ENCODE measurements around the gene P2RY4. TPM values are rescaled to one million over a fixed set of nuclear protein-coding genes. Genes with fewer than 3 reads are reported as not detected.
"Not testable (repeated sequence)": the region's sequence is repeated elsewhere in the genome, so short reads cannot be mapped to it uniquely, and the experiment has no call there.

Gene P2RY4
- total and polyA plus RNA-seq, 8 donors, result 0.09 to 0.32 (median 0.16) TPM; not detected in 4

DNA sequence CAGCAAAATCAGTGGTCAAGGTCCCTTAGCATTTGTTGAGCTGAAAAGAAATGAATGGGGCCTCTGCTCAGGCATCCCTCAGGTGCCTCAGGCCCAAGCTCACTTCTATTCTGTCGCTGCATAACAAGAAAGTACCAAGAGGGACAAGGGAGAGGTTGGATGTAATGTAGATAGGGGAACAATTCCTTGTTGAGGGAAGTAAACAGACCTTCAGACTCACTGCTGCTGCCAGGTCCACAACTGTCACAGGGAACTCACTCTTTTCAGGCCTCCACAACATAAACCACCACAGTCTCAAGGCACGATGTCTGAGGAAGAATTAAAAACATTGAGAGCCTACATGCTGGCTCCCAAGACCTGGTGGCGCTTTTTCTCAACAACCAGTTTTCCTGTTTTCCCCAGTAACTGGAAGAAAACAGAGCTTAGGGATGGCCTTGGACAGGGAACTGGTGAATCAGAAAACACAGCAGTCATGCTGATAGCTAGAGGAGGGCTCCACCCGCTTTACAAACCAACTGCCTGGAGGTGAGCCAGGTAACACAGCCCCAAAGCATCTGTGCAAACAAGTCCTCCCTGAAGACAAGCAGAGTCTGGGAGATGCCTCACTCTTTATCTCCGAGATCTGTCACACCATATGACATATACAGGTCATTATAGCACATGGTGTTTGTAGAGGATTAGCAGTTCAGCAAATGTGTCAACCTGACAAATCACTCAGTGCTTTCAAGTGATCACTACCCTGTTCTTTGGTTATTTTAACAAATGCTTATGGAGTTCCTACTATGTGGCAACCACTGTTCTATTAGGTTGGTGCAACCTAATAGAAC lies 39.9 kb downstream of the P2RY4 start:
- peak in 1 of 6 donors; percentile 18 for DNase-seq
- WGBS, 2 donors, result 70 to 73% methylated on average over 5 of the region's 5 CpGs

GRCh38 chrX:70209570-70209969 lies 50.4 kb downstream of the P2RY4 start:
- FAIRE-seq; ATAC-seq; H3K36me3 ChIP-seq; H3K4me1 ChIP-seq; H3K27me3 ChIP-seq; H3K9me3 ChIP-seq; intact Hi-C loops (cut with DNase I); DNase-seq; H3K27ac ChIP-seq; H3K4me3 ChIP-seq: not testable (repeated sequence)
- 42 to 57% methylated on average over 6 of the region's 6 CpGs for WGBS, 2 donors

More for the DNA sequence above, 39.9 kb downstream of the P2RY4 start:
- FAIRE-seq, result no peak
- Histone ChIP-seq H3K36me3 (no peaks in the 10 kb centered on the region), H3K9me3 (no peaks in the 10 kb centered on the region), H3K27me3 (peaks cover 0 to 11% (median 0%) of the 10 kb centered on the region in 4 donors), H3K4me3 (no peak overlapping the region), H3K27ac (no peak overlapping the region), H3K4me1 (no peaks in the 10 kb centered on the region)
- intact Hi-C loops (cut with DNase I), result no loop called here
- TF ChIP-seq, protein P1, sequence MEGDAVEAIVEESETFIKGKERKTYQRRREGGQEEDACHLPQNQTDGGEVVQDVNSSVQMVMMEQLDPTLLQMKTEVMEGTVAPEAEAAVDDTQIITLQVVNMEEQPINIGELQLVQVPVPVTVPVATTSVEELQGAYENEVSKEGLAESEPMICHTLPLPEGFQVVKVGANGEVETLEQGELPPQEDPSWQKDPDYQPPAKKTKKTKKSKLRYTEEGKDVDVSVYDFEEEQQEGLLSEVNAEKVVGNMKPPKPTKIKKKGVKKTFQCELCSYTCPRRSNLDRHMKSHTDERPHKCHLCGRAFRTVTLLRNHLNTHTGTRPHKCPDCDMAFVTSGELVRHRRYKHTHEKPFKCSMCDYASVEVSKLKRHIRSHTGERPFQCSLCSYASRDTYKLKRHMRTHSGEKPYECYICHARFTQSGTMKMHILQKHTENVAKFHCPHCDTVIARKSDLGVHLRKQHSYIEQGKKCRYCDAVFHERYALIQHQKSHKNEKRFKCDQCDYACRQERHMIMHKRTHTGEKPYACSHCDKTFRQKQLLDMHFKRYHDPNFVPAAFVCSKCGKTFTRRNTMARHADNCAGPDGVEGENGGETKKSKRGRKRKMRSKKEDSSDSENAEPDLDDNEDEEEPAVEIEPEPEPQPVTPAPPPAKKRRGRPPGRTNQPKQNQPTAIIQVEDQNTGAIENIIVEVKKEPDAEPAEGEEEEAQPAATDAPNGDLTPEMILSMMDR (IDR thresholded peaks at IDR 0.05), result no peak
- ATAC-seq, result peak in 2 of 4 donors; percentile 74 to 80

- Histone ChIP-seq H3K9me3 (no peaks in the 10 kb centered on the region), H3K4me3 (no peak overlapping the region), H3K27me3 (peaks cover 0 to 5% (median 0%) of the 10 kb centered on the region in 4 donors), H3K36me3 (no peaks in the 10 kb centered on the region), H3K27ac (no peak overlapping the region), H3K4me1 (no peaks in the 10 kb centered on the region)
- no peak for DNase-seq
- intact Hi-C loops (cut with DNase I), result no loop called here
- TF ChIP-seq, protein P1 (IDR thresholded peaks at IDR 0.05), result no peak
- no peak for ATAC-seq
- no peak for FAIRE-seq
These were observed 51.5 kb downstream of the P2RY4 start for GRCh38 chrX:70208479-70208878.

Other genes with a start within 250 kb of the P2RY4 start
- not detected for gene AWAT2, start 210.3 kb downstream of the P2RY4 start, total RNA-seq
- not detected for gene AWAT2, start 210.3 kb downstream of the P2RY4 start, polyA plus RNA-seq
- gene OTUD6A, start 197.7 kb downstream of the P2RY4 start, total RNA-seq, result not detected
- gene OTUD6A, start 197.7 kb downstream of the P2RY4 start, polyA plus RNA-seq, result not detected
- 10 to 100 TPM; 42.5 to 68.8 (median 52.1) TPM for gene IGBP1, start 126.8 kb downstream of the P2RY4 start, total RNA-seq
- 10 to 100 TPM; 44.8 to 45.8 TPM for gene IGBP1, start 126.8 kb downstream of the P2RY4 start, polyA plus RNA-seq
- not detected for gene DGAT2L6, start 82.7 kb downstream of the P2RY4 start, total RNA-seq
- not detected for gene DGAT2L6, start 82.7 kb downstream of the P2RY4 start, polyA plus RNA-seq
- gene AWAT1, start 25.5 kb downstream of the P2RY4 start, total RNA-seq, result not detected
- gene AWAT1, start 25.5 kb downstream of the P2RY4 start, polyA plus RNA-seq, result not detected
- not detected for gene ARR3, start 8.1 kb upstream of the P2RY4 start, total RNA-seq
- gene ARR3, start 8.1 kb upstream of the P2RY4 start, polyA plus RNA-seq, result not detected
- gene RAB41, start 22.0 kb upstream of the P2RY4 start, total RNA-seq, result not detected
- not detected for gene RAB41, start 22.0 kb upstream of the P2RY4 start, polyA plus RNA-seq
- gene PDZD11, start 29.7 kb upstream of the P2RY4 start, total RNA-seq, result 10 to 100 TPM in 4 of 6 donors, 1 to 10 TPM in 2; 7.4 to 18.3 (median 12.4) TPM
- gene PDZD11, start 29.7 kb upstream of the P2RY4 start, polyA plus RNA-seq, result 10 to 100 TPM; 28.7 to 30.9 TPM
- gene KIF4A, start 29.9 kb upstream of the P2RY4 start, total RNA-seq, result under 1 TPM in 5 of 6 donors, not detected in 1; 0.09 to 0.72 (median 0.29) TPM
- under 1 TPM; 0.04 to 0.09 TPM for gene KIF4A, start 29.9 kb upstream of the P2RY4 start, polyA plus RNA-seq
- not detected for gene GDPD2, start 163.1 kb upstream of the P2RY4 start, total RNA-seq
- not detected for gene GDPD2, start 163.1 kb upstream of the P2RY4 start, polyA plus RNA-seq
- 10 to 100 TPM; 35.3 to 55.7 (median 47.1) TPM for gene DLG3, start 184.6 kb upstream of the P2RY4 start, total RNA-seq
- 10 to 100 TPM; 18.7 to 19.0 TPM for gene DLG3, start 184.6 kb upstream of the P2RY4 start, polyA plus RNA-seq